Neural progenitor cell (in vitro differentiated cells): Measurements from ENCODE around the gene XRCC2. TPM values are rescaled to one million over a fixed set of nuclear protein-coding genes. Genes with fewer than 3 reads are reported as not detected.
"Not testable (repeated sequence)": the region's sequence is repeated elsewhere in the genome, so short reads cannot be mapped to it uniquely, and the experiment has no call there.

ENCODE experiments used
- DNase-seq: peaks from one replicate; pipeline ENCODE4 v3.0.0-alpha.2; 2016; ENCODE audit warnings: low spot score
- H2AFZ ChIP-seq: fragments of 200-600 bp; sonication (generic); replicated peaks from 2 replicates; pipeline ENCODE4 v1.6.1; 2016; ENCODE audit warnings: antibody characterized with exemption
- H3F3A ChIP-seq: fragments of 200-600 bp; sonication (generic); 2 replicates; pipeline ENCODE4 v1.6.1; 2016; ENCODE audit warnings: antibody characterized with exemption, low read depth
- H3K27ac ChIP-seq: fragments of 200-600 bp; sonication (generic); 2 replicates; pipeline ENCODE4 v1.5.1; 2016; ENCODE audit warnings: mild to moderate bottlenecking
- H3K27me3 ChIP-seq: fragments of 200-600 bp; sonication (generic); 2 replicates; pipeline ENCODE4 v1.6.1; 2016; ENCODE audit warnings: mild to moderate bottlenecking, moderate library complexity
- H3K36me3 ChIP-seq: fragments of 200-600 bp; sonication (generic); 2 replicates; pipeline ENCODE4 v1.5.1; 2016
- H3K4me1 ChIP-seq: fragments of 200-600 bp; sonication (generic); 2 replicates; pipeline ENCODE4 v1.6.1; 2016; ENCODE audit warnings: mixed run types
- H3K4me2 ChIP-seq: fragments of 200-600 bp; sonication (generic); 2 replicates; pipeline ENCODE4 v1.6.1; 2016
- H3K4me3 ChIP-seq: fragments of 200-600 bp; sonication (generic); 2 replicates; pipeline ENCODE4 v1.5.1; 2016
- H3K79me2 ChIP-seq: fragments of 200-600 bp; sonication (generic); 2 replicates; pipeline ENCODE4 v1.6.1; 2016; ENCODE audit warnings: low read depth
- H3K9ac ChIP-seq: fragments of 200-600 bp; sonication (generic); 2 replicates; pipeline ENCODE4 v1.6.1; 2016
- H3K9me3 ChIP-seq: fragments of 200-600 bp; sonication (generic); 2 replicates; pipeline ENCODE4 v1.5.1; 2016; ENCODE audit warnings: low read depth
- H4K20me1 ChIP-seq: fragments of 200-600 bp; sonication (generic); 2 replicates; pipeline ENCODE4 v1.6.1; 2016; ENCODE audit warnings: low read depth
- H3K27ac Mint-ChIP-seq: 3 replicates; pipeline ENCODE4 v1.8.0; 2021; ENCODE audit warnings: mixed read lengths
- H3K27me3 Mint-ChIP-seq: 2 replicates; pipeline ENCODE4 v1.8.0; 2022; ENCODE audit warnings: low read depth, mild to moderate bottlenecking, inconsistent platforms, moderate library complexity, mixed read lengths; ENCODE audit not compliant: insufficient read depth
- H3K36me3 Mint-ChIP-seq: 3 replicates; pipeline ENCODE4 v1.8.0; 2021; ENCODE audit warnings: mixed read lengths
- H3K4me1 Mint-ChIP-seq: 3 replicates; pipeline ENCODE4 v1.8.0; 2021; ENCODE audit warnings: mixed read lengths
- H3K4me3 Mint-ChIP-seq: 3 replicates; pipeline ENCODE4 v1.8.0; 2021; ENCODE audit warnings: mild to moderate bottlenecking, moderate library complexity, mixed read lengths
- H3K9me3 Mint-ChIP-seq: 3 replicates; pipeline ENCODE4 v1.8.0; 2020; ENCODE audit warnings: mixed read lengths
- CTCF ChIP-seq: fragments of 200-600 bp; sonication (generic); IDR thresholded peaks from 2 replicates; pipeline ENCODE4 v1.5.1; 2017; ENCODE audit warnings: antibody characterized with exemption, mild to moderate bottlenecking
- EZH2 ChIP-seq: fragments of 200-600 bp; sonication (generic); IDR thresholded peaks from 2 replicates; pipeline ENCODE4 v1.6.1; 2017; ENCODE audit warnings: antibody characterized with exemption, mild to moderate bottlenecking, moderate library complexity
- EZH2phosphoT487 ChIP-seq: fragments of 200-600 bp; sonication (generic); IDR thresholded peaks from 2 replicates; pipeline ENCODE4 v1.6.1; 2017; ENCODE audit warnings: antibody characterized with exemption
- total RNA-seq: library from RNA; depleted of rRNA; stranded (reverse); fragments of >200 nt; gene quantifications from 2 replicates; pipeline ENCODE4 v1.2.3, GENCODE V29; 2015; ENCODE audit warnings: low replicate concordance

XRCC2 gene
- 30.0 and 51.6 TPM in 2 replicates for total RNA-seq

- Mint-ChIP-seq H3K4me1 (peaks cover 8% of the 10 kb centered on the region), H3K27me3 (peaks cover 4% of the 10 kb centered on the region), H3K4me3 (peak within 1 kb of the TSS; percentile 98), H3K36me3 (peaks cover 9% of the 10 kb centered on the region), H3K27ac (peak within 1 kb of the TSS; percentile 97), H3K9me3 (peaks cover 3% of the 10 kb centered on the region)
- no peaks in the 10 kb centered on the region for H3K9me3 ChIP-seq
- peak within 1 kb of the TSS; percentile 66 for H3K27ac ChIP-seq
- H4K20me1 ChIP-seq: peaks cover 26% of the 10 kb centered on the region
- H3K27me3 ChIP-seq: no peaks in the 10 kb centered on the region
- H3K79me2 ChIP-seq: peaks cover 49% of the 10 kb centered on the region
- TF ChIP-seq EZH2: no peak
- no peak for TF ChIP-seq EZH2phosphoT487
- no peak for TF ChIP-seq CTCF
- DNase-seq: peak; percentile 96
- H3K4me1 ChIP-seq: peaks cover 6% of the 10 kb centered on the region
- peak within 1 kb of the TSS; percentile 78 for H3K4me3 ChIP-seq
- peak within 1 kb of the TSS; percentile 91 for H2AFZ ChIP-seq
- peak within 1 kb of the TSS; percentile 81 for H3K9ac ChIP-seq
- H3K4me2 ChIP-seq: peak within 1 kb of the TSS; percentile 93
- H3K36me3 ChIP-seq: no peaks in the 10 kb centered on the region
- peaks cover 8% of the 10 kb centered on the region for H3F3A ChIP-seq
Measured at GRCh38 chr7:152675759-152676636, at the start of gene XRCC2. TSS of gene XRCC2 (minus strand) at chr7:152676141. CDS start at chr7:152676079, 62 bp downstream.

- H2AFZ ChIP-seq: no peak overlapping the region
- H3K4me3 Mint-ChIP-seq: no peak overlapping the region
- no peaks in the 10 kb centered on the region for H3K36me3 ChIP-seq
Measured at GRCh38 chr7:152723364-152723763, 47.4 kb upstream of the XRCC2 start.

GRCh38 chr7:152712412-152713042 lies 36.6 kb upstream of the XRCC2 start:
- H3K9me3 Mint-ChIP-seq, H3K4me2 ChIP-seq, H3K4me3 ChIP-seq, H3K9ac ChIP-seq, H3K36me3 ChIP-seq, DNase-seq, H3K79me2 ChIP-seq, H3K36me3 Mint-ChIP-seq, H3F3A ChIP-seq, H3K9me3 ChIP-seq, H3K27me3 Mint-ChIP-seq, H3K27me3 ChIP-seq, H3K27ac ChIP-seq, H2AFZ ChIP-seq, H3K27ac Mint-ChIP-seq, H3K4me3 Mint-ChIP-seq, H4K20me1 ChIP-seq: not testable (repeated sequence)
- peaks cover 14% of the 10 kb centered on the region for H3K4me1 ChIP-seq
- peaks cover 16% of the 10 kb centered on the region for H3K4me1 Mint-ChIP-seq

More at GRCh38 chr7:152723364-152723763, 47.4 kb upstream of the XRCC2 start:
- no peak for TF ChIP-seq CTCF
- no peak for TF ChIP-seq EZH2
- no peak for TF ChIP-seq EZH2phosphoT487
- Histone ChIP-seq H3K4me2 (no peak overlapping the region), H4K20me1 (no peaks in the 10 kb centered on the region), H3K9ac (no peak overlapping the region), H3K79me2 (no peaks in the 10 kb centered on the region), H3K27ac (no peak overlapping the region), H3K4me3 (no peak overlapping the region), H3K9me3 (no peaks in the 10 kb centered on the region), H3K27me3 (no peaks in the 10 kb centered on the region), H3F3A (no peaks in the 10 kb centered on the region), H3K4me1 (no peaks in the 10 kb centered on the region)
- Mint-ChIP-seq H3K4me1 (no peaks in the 10 kb centered on the region), H3K27ac (no peak overlapping the region), H3K27me3 (no peaks in the 10 kb centered on the region), H3K9me3 (no peaks in the 10 kb centered on the region), H3K36me3 (no peaks in the 10 kb centered on the region)
- no peak for DNase-seq
